Inflammatory macrophage treated with lipopolysaccharide for 1 hour (primary cell): Measurements from ENCODE around the gene HARS2.
"Not testable (repeated sequence)": the region's sequence is repeated elsewhere in the genome, so short reads cannot be mapped to it uniquely, and the experiment has no call there.

Experiments used
- DNase-seq, 2 donors: peaks; one replicate each; pipeline ENCODE4 v3.0.0-alpha.2; 2020 to 2022

The HARS2 gene

GRCh38 chr5:140700177-140701144 is 9.2 kb downstream of the HARS2 start, which contains the start of gene ZMAT2:
TSS of gene ZMAT2 (plus strand) at chr5:140700447. CDS start at chr5:140700461, 14 bp downstream.
- DNase-seq: peak; percentile 96 to 99

- no peak for DNase-seq
Measured at GRCh38 chr5:140707812-140708211, 16.6 kb downstream of the HARS2 start.

GRCh38 chr5:140708787-140709186 is 17.5 kb downstream of the HARS2 start:
- not testable (repeated sequence) for DNase-seq

GRCh38 chr5:140710899-140711552 is 19.8 kb downstream of the HARS2 start:
- DNase-seq: peak; percentile 99 to 100

GRCh38 chr5:140711794-140712193 is 20.5 kb downstream of the HARS2 start:
- DNase-seq: no peak

GRCh38 chr5:140713562-140714094 is 22.4 kb downstream of the HARS2 start:
- no peak for DNase-seq

GRCh38 chr5:140716238-140716637 is 25.0 kb downstream of the HARS2 start:
- not testable (repeated sequence) for DNase-seq

GRCh38 chr5:140718266-140718592 is 27.0 kb downstream of the HARS2 start:
- no peak for DNase-seq

- DNase-seq: not testable (repeated sequence)
Measured at GRCh38 chr5:140720738-140721137, 29.5 kb downstream of the HARS2 start.

- not testable (repeated sequence) for DNase-seq
Measured at GRCh38 chr5:140721395-140721794, 30.1 kb downstream of the HARS2 start.

- peak; percentile 54 to 60 for DNase-seq
Measured at GRCh38 chr5:140725799-140726471, 34.7 kb downstream of the HARS2 start.

GRCh38 chr5:140733098-140733497 is 41.8 kb downstream of the HARS2 start:
- no peak for DNase-seq

- peak in 1 of 2 donors; percentile 7 for DNase-seq
Measured at GRCh38 chr5:140734354-140734753, 43.1 kb downstream of the HARS2 start.

- DNase-seq: no peak
Measured at GRCh38 chr5:140737486-140737885, 46.2 kb downstream of the HARS2 start.

GRCh38 chr5:140741967-140742366 is 50.7 kb downstream of the HARS2 start:
- no peak for DNase-seq
